ENCODE data around the gene ESR1.
A peak's percentile ranks its signal among the peaks of the same experiment; 100 is the strongest.
"Not testable (repeated sequence)": the region's sequence is repeated elsewhere in the genome, so short reads cannot be mapped to it uniquely, and the experiment has no call there.

The ESR1 gene

DNA sequence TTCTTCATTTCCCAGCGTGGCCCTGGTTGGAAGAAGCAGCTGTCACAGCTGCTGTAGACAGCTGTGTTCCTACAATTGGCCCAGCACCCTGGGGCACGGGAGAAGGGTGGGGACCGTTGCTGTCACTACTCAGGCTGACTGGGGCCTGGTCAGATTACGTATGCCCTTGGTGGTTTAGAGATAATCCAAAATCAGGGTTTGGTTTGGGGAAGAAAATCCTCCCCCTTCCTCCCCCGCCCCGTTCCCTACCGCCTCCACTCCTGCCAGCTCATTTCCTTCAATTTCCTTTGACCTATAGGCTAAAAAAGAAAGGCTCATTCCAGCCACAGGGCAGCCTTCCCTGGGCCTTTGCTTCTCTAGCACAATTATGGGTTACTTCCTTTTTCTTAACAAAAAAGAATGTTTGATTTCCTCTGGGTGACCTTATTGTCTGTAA, 292.7 kb downstream of the ESR1 start:
- no peak for DNase-seq

DNA sequence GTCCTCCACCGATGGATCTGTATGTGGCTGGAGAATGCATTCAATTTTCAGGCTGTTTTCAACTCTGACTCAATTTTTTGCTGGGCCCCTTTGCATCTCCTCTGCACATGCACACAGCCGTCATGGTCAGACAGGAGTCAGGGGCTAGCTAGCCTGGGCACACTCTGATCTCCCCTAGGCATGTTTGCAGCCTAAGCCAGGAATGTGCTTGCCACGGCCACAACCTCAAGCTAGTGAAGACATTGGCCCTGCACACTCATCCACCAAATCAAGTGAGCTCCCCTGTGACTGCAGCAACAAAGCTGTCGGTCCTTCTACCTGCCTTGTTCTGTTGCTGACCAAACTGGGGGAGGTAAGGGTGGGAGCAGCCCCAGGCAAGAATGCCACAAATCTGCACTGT, 300.5 kb downstream of the ESR1 start:
- DNase-seq = no peak

DNA sequence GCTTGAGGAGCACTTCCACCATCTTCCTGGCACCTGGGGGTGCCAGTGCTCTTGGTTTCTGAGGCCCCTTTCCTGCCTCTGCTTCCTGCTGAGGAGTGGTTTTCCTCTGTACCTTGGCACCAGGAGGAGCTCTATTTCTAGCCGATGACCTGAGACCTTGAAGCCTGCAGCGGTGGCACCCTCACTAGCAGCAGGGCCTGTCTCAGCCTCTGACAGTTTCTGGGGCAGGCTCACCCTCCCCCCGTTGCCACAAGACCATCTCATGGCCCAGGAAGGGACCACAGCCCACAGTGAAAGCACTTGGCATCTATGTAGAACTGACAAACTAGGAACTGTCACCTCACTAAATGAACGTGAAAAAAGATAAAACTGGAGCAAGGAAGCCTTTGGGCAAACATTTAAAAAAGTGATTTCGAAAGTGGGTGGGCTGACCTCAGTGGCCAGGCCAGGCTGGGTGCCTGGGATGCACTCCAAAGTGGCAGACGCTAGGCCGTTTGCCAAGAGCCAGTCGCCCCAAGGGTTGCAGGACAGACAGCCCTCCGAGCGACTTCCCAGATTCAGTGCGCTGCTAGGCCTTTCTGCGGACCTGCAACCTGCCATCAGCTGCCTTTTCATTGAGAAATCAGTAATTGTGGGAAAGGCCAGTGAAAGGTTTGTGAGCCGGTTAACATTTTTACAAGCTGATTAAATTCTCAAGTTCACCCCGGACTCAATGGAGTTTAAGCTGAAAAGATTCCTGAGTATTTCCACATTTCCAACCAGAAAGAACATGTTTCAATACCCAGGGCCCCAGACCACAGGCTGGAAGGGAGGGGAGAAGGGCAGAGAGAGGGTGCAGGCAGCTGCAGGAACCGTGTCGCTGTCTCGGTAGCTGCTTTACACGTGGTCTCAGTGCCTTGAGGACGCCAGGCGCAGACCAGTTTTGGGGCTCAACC, 303.7 kb downstream of the ESR1 start:
- no peak for DNase-seq

DNA sequence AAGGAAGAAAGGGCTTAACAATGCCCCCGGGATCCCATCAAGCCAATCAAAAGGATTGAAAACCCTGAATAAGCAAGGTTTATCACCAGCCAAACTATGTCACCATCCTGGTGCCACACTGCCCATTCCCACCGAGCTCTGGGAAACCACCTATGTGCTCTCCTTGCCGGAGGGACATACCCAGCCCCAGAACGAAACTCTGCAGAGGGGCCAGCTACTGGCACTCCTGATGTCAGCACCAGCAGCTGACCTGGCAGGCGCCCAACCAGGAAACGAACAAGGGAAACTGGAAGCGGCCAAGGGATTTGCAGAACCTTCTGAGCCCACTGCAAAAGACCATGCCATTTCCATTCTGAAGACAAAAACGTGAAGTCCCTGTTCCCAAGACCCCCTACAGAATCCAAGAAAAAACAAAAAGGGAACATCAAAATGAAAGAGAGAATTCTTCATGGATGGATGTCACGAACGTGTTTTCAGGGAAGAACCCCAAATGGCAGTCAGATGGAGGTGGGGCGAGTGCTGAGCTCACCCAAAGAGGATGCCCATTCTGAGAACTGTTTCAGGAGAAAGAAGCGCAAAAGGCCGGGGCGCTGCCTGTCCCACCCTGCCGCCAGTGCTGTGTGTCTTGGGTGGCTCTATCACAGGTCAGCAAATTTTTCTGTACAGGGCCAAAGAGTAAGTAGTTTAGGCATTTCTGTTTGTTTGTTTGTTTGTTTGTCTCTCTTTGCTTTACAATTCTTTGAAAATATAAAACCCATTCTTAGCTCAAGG, 305.2 kb downstream of the ESR1 start:
- no peak for DNase-seq

DNA sequence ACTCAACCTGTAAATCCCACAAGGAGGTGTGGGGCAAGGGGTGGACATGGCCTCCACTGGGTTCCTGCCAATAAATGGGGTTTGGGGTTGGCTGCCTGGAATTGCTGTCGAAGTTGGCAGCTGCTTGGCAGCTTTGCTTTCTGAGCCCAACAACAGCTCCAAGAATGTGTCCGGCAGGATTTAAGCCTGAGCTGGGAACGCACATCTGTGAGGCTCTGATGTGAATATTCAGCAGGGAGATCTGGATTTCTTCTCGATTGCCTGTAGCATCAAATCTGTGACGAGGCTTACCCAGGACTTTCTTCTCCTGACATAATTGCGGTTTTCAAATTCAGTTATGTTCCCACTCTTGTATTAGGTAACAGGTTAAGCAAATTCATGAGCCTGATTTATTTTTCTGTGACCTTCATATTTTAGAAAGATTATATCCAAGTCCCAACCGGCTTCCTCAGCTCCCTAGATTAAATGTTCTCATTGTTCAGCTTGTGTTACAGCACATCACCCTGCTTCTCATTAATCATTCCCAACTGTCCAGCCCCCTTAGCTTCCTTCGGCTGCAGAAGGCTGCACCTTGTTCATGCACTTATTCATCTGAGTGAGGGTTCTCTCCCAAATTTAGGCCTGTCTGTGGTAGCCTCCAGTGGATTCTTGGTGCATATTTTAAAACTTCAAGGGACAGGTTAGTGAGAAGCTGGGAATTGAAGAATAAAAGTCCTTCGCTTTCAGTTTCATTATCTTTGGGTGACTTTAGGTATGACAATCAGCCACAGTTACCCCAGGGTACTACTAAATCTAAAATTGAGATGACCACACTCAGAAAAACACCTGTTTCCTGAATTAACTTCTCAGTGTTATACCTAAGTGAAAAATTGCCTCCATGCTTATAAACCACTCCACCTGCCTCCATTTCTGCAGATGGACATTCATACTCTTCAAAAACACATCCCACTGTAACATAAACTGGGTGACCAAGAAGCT, 310.0 kb downstream of the ESR1 start:
- no peak for DNase-seq

DNA sequence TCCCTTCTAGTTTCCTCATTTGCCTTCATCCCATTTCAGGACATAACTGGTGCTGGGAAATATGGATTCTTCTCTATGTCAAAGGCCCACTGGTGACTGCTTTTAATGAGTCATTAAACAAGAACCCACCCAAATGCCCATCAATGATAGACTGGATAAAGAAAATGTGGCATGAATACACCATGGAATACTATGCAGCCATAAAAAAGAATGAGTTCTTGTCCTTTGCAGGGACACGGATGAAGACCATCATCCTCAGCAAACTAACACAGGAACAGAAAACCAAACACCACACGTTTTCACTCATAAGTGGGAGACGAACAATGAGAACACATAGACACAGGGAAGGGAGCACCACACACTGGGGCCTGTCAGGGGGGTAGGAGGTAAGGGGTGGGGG, 310.7 kb downstream of the ESR1 start:
- DNase-seq = no peak

DNA sequence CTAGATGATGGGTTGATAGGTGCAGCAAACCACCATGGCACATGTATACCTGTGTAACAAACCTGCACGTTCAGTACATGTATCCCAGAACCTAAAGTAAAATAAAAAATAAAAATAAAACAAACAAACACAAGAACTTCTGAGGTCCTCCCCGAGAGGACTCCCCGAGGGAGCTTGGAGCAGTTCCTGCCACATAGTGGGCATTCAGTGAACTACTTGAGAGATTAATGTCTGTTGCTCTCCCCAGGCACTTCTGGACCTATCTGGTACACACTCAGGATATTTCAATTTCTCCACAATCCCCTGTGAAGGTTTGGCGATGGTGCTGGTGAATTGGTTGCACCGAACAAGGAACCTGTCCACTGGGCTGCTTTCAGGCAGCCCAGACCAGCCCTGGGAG, 311.2 kb downstream of the ESR1 start:
- no peak for DNase-seq

DNA sequence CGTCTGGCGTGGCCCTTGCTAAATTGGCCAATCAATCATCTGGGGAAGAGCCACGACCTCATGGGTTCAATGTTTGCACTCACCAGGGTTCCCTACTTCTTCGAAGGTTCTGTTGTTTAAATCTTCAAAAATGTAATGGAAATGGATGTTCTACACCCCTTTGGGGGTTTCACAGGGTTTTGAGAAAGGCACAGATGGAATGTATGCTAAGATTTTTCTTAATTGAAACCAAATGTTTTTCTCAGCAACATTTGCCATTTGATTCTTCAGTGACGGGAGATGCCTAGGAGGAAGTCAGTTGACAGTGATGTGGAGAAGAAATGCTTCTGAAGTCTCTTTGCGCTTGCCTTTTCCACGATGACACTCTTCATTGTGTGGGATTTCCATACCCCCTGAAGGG, 312.3 kb downstream of the ESR1 start:
- DNase-seq = no peak

DNA sequence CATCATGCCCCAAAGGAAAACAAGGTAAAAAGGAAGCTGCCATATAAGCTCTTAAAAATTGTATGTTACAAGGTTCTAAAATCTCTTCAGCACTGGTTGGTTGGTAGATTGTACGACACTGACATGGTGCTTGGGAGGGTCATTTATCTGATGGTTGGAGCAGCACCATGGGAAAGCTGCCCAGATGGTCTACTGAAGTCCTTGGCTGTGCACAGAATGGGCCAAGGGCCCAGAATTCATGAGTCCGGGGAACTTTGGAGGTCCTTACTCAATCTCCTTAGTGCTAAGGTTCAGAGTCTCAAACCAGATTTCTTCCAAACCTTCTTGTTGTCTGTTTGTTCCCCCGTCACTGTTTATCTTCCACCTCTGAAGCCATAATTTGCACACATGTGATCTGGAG, 314.4 kb downstream of the ESR1 start:
- DNase-seq = no peak

DNA sequence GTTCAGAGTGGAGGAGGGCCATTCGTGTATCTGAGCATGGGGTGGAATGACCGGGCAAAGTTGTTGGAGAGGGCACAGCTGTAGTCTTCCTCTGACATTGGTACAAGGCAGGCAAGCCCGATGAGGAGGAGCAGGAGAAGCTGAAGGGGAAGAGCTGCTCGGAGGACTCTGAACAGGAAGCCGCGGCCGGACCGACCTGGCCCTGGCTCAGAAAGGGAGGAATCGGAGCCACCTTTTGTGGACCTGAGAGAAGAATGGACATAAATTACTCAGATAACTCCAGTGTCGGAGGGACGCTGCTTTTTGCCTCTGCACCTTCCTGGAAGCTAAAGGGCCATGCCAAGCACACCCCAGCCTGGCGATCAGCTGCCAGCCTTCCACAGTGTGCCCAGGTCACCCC, 315.0 kb downstream of the ESR1 start:
- no peak for DNase-seq

DNA sequence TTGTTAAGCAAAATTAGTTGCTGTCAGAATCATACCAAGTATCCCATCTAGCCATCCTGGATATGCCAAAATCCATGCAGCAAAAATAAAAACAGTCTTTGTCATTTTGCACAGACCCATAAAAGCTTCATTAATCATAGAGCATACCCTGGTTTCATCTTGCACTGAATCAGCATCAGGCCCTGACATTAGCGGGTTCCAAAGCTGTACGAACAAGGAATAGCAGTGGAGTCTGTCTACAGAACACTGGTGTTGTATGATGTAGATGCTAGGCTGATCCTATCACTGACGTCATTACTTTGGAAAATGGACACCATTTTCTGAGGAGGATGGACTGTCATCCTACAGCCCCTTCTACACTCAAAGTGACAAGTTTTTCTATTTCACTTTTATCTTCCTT, 315.6 kb downstream of the ESR1 start:
- no peak for DNase-seq

DNA sequence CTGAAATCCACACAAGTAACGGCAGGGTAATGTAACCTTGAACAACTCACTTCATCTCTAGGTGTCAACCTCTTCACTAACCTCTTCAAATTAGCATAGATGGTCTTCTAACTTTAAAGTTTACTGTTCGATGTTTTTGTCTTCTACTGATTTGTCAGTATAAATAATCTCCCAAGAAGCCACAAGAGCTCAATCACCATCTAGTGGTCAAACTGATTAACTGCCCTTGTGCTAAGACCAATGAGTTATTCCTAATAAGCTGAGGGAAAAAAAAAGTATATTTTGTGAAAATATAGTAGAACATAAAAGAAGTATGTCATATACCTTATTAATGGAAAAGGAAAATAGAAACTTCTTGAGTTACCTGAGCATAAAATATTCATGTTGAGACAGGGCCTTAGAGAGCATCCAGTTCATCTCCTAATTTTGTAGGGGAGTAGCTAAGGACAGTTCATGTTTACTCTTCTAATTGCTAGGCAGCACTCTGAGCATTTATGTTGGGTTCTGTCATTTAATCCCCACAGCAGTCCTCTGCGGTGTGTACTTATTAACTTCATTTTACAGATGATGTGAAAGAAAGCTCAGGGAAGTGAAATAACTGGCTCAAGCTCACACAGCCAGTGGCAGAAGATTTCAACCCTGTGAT, 317.1 kb downstream of the ESR1 start:
- DNase-seq = peak; percentile 41

DNA sequence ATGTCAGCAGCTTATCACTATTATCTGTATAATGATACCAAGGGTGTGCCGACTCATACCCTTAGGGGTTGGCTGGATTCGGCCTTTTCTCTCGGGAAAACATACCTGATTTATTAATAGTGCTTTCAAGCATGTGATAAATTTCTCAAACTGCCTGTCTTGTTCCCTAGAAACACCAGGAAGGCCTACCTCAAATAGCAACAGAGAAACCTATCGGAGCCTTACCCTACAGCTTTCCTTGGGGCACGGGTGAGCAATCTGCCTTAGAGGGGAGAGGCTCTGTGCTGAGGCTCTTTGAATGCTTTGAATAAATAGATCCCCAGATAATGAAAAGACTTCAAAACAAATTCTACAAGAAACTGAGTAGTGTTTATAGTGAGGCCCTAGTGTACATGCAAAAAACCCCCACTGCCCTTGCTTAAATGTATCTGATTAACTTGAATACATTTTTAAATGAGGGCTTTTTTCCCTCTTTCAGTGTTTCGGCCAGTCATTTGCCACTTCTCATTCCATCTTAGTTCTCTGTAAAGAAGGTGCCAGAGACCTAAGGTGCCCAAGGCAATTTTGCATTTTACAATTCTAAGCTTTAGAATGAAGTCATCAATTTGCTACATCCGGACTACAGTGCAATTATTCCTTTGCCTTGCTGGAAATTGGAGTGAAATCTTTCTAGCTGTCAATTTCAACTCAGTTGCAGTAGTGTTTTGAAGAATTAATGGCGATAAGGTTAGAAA, 320.1 kb downstream of the ESR1 start:
- no peak for DNase-seq

DNA sequence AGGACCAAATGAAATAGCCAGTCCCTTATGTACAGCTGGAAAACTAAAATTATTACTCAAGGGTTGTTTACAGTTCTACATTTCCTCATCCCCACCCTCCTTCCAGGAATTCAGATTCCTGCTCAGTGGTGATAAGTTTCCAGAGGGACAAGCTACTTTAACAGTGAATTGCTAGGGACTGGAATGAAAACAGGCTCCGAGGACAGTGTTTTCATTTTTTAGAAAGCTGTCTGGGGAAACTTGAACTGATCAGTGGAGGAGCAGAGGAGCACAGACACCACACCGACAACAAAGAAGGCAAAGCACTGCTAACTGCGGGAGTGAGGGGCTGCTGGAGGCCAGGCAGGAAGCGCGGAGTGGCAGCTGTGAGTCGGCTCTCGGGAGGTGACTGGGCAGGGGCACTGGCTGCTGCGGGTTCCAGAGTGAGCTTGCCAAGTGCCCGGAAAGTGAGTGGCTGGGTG, 322.2 kb downstream of the ESR1 start:
- DNase-seq = no peak

DNA sequence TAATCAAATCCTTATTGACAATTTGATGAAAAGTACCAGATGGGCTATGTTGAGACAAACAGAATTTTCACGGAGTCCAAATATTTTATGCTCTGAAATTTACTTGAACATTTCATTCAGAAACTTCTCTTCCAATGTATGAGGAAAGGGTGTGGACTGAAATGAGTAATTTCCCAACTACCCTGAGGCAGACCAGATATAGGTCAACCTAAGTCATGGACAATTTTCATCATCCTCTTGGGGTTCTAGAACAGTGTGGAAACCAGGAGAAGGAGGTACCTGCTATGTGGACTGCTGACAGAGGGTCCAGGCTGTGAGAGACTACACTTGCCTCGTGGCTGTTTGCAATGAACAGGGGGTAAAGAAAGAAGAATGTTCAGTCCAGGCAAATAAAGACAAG, 323.0 kb downstream of the ESR1 start:
- DNase-seq = no peak

DNA sequence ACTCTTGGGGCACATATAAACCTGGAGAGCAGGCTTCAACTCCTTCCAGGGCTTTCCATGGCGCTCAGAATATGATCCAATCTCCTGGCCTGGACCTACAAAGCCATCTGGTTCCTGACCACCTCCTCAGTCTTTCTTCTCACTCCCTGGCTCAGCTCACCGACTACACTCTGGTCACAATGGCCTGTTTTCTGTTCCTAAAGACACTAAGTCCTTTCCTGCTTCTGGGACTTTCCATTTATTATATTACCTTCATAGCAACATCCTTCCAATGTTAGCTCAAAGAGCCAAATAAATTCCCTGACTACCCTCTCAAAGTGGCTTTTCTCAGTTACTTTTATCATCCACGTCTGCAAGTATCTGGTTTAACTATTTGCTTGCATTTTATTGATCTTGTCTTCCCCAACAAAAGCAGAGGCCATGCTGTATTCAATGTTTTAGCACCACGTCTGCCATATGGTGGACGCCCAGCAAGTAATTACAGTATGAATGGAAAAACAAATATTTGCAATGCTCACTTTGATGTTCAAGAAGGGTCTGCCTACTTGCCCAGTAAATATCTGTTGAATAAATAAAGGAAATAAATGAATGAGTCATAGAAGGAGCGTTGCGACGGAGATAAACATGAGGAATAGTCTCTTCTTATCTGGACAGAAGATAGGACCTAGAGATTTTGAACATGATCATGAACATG, 328.4 kb downstream of the ESR1 start:
- no peak for DNase-seq

DNA sequence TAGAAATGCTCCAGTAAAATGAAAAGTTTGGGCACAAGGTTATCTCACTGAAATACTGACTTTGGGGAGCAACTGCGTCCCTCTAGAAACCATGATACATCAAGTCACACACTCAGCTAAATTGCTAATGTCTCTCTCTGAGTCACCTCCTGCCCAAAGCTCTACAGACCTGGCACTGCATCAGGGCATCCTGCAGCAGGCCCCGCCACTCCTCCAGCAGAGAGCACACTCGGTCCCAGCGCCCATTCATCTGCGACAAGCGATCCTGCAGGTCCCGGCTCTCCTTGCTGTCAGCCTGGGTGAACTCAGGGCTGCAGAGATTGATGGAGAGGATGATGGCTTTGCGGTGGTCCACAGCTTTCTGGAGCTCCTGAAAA, 329.0 kb downstream of the ESR1 start:
- no peak for DNase-seq

DNA sequence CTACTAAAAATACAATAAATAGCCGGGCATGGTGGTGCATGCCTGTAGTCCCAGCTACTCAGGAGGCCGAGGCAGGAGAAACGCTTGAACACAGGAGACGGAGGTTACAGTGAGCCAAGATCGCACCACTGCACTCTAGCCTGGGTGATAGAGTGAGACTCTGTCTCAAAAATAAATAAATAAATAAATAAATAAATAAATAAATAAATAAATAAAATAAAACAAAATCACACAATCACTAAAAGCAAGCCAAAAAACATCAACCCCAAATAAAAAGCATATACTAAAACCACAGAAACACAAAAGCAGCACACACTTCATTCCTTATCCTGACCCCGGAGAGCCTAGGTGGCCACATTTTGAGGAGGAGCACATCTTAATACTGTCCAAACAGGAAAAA, 330.9 kb downstream of the ESR1 start:
- DNase-seq = not testable (repeated sequence)

DNA sequence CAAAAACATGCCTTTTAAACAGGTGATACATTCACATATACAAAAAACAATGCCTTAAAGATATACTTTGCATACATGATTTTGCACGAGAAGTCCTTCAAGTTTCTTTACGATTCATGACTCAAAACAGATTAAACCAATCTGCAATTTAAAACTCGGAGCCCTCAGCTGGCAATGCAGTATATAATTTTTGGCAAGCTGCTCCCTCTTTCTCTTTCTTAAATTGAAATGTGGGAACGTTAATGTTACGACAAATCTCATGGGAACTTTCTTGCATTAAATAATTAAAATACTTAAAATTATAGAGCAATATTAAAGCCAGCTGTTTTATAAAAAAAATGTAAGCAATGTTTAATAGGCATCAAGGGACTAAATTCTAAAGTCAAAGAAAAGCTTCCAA, 334.6 kb downstream of the ESR1 start:
- no peak for DNase-seq

DNA sequence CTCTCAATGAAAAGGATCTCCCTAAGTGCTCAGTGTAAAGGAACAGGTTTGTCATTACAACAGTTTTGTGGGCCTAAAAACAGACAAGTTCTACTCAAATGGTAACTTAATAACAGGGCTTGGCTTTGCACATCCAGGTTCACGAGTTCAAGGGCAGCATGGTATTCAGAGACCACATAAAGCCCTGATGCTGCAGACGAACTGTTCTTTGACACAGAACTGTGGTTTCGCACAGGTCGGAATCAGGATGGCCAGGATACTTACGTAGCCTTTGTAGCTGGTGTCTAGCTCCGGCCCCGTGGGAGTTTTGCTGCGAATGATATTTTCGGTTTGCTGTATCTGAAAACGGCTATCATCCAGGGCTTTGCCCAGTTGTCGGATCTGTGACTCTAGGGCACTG, 335.9 kb downstream of the ESR1 start:
- DNase-seq = no peak

DNA sequence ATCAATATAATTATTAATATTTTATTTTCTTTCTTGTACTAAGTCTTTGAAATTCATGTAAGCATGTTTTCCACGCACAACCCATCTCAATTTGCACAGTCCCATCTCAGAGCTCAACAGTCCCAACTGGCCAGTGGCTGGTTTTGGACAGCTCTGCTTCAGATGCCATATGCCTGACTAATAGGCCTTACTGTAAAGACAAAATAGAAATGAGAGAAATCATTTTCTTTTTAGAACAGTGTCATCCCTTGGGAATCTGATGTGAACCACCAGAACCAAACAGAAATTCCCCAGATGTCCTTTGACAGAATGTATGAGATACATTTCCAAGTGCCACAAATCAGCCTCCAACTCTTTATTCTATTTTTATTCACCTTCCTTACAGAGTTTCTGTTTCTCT, 338.9 kb downstream of the ESR1 start:
- DNase-seq = no peak

All from 8988T (cell line).